ENCODE results near the gene KRTAP10-5.

KRTAP10-5 gene

GRCh38 chr21:44547656-44548331, 32.6 kb downstream of the KRTAP10-5 start:
- no peak for DNase-seq

- DNase-seq = no peak
Measured at GRCh38 chr21:44544566-44544965, 35.8 kb downstream of the KRTAP10-5 start.

GRCh38 chr21:44542716-44543115, 37.7 kb downstream of the KRTAP10-5 start:
- no peak for DNase-seq

GRCh38 chr21:44540741-44541288, 39.6 kb downstream of the KRTAP10-5 start:
- no peak for DNase-seq

GRCh38 chr21:44539991-44540666, 40.3 kb downstream of the KRTAP10-5 start, which contains the start of gene KRTAP10-1:
Gene KRTAP10-1, minus strand, starts transcription at chr21:44540195. Its CDS starts 45 bp downstream, at chr21:44540150.
- DNase-seq = no peak

GRCh38 chr21:44539046-44539445, 41.4 kb downstream of the KRTAP10-5 start:
- DNase-seq = no peak

- DNase-seq = no peak
Measured at GRCh38 chr21:44537930-44538911, 42.2 kb downstream of the KRTAP10-5 start.

GRCh38 chr21:44535963-44536362, 44.4 kb downstream of the KRTAP10-5 start:
- no peak for DNase-seq

- no peak for DNase-seq
Measured at GRCh38 chr21:44534688-44535087, 45.7 kb downstream of the KRTAP10-5 start.

- DNase-seq = no peak
Measured at GRCh38 chr21:44533891-44534627, 46.3 kb downstream of the KRTAP10-5 start.

- no peak for DNase-seq
Measured at GRCh38 chr21:44533121-44533890, 47.1 kb downstream of the KRTAP10-5 start.

GRCh38 chr21:44532712-44533111, 47.7 kb downstream of the KRTAP10-5 start:
- DNase-seq = no peak

GRCh38 chr21:44531606-44532564, 48.5 kb downstream of the KRTAP10-5 start:
- DNase-seq = no peak

- DNase-seq = no peak
Measured at GRCh38 chr21:44530903-44531605, 49.4 kb downstream of the KRTAP10-5 start.

GRCh38 chr21:44530221-44530902, 50.0 kb downstream of the KRTAP10-5 start:
- DNase-seq = no peak

GRCh38 chr21:44529503-44530125, 50.8 kb downstream of the KRTAP10-5 start:
- DNase-seq = no peak
